ENCODE measurements around the gene RNF169. TPM values are rescaled to one million over a fixed set of nuclear protein-coding genes. Genes with fewer than 3 reads are reported as not detected.

RNF169 gene
- total and polyA plus RNA-seq, 2 of the 13 experiments (the other 11 are each of a cell fraction or from before 2014, with no cell fraction given) = 5.3 to 14.2 TPM

GRCh38 chr11:74877132-74877531, 128.5 kb downstream of the RNF169 start:
- Histone ChIP-seq H4K20me1 (ENCODE audit: insufficient read depth, low read length) (no peaks in the 10 kb centered on the region), H3K4me1 (ENCODE audit: insufficient read depth, low read length) (no peaks in the 10 kb centered on the region), H3K4me3 (replicated peaks in 1 of 3; ENCODE audit: insufficient read depth in 1 of 3, low read depth in 2 of 3, low read length in 3 of 3) (no peak overlapping the region), H3K9ac (ENCODE audit: insufficient read depth, low read depth, low read length) (no peak overlapping the region), H3K27ac (ENCODE audit: extremely low read length, insufficient read depth, low read length) (no peak overlapping the region), H3K79me2 (ENCODE audit: insufficient read depth, low read length) (no peaks in the 10 kb centered on the region), H3K27me3 (ENCODE audit: control insufficient read depth in 1 of 2, insufficient read depth in 2 of 2, low read length in 2 of 2) (no peaks in the 10 kb centered on the region), H3K9me3 (ENCODE audit: low read length) (peaks cover 8% of the 10 kb centered on the region), H3K4me2 (ENCODE audit: low read depth, low read length) (no peak overlapping the region), H3K36me3 (replicated peaks in 1 of 2; ENCODE audit: control insufficient read depth in 1 of 2, insufficient read depth in 2 of 2, low read length in 2 of 2) (peaks cover 2 to 3% of the 10 kb centered on the region in 2 experiments; a peak in 3 of 5 replicates), H2AFZ (ENCODE audit: low read length) (no peak overlapping the region)
- POLR2A ChIA-PET = no interaction called here
- TF ChIP-seq ZNF280B (CRISPR knock-in tag; IDR thresholded peaks at IDR 0.05; ENCODE audit: borderline replicate concordance) (no peak), KDM6A (CRISPR knock-in tag; IDR thresholded peaks at IDR 0.05; ENCODE audit: low read depth) (no peak), CHD4 (IDR thresholded peaks at IDR 0.05; ENCODE audit: borderline replicate concordance, low read length) (peak; percentile 57; the same call in 1 of the 2 replicates)
- TF ChIP-seq, protein P1, sequence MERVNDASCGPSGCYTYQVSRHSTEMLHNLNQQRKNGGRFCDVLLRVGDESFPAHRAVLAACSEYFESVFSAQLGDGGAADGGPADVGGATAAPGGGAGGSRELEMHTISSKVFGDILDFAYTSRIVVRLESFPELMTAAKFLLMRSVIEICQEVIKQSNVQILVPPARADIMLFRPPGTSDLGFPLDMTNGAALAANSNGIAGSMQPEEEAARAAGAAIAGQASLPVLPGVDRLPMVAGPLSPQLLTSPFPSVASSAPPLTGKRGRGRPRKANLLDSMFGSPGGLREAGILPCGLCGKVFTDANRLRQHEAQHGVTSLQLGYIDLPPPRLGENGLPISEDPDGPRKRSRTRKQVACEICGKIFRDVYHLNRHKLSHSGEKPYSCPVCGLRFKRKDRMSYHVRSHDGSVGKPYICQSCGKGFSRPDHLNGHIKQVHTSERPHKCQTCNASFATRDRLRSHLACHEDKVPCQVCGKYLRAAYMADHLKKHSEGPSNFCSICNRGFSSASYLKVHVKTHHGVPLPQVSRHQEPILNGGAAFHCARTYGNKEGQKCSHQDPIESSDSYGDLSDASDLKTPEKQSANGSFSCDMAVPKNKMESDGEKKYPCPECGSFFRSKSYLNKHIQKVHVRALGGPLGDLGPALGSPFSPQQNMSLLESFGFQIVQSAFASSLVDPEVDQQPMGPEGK (CRISPR knock-in tag; IDR thresholded peaks at IDR 0.05) = no peak
- TF ChIP-seq, protein P2, sequence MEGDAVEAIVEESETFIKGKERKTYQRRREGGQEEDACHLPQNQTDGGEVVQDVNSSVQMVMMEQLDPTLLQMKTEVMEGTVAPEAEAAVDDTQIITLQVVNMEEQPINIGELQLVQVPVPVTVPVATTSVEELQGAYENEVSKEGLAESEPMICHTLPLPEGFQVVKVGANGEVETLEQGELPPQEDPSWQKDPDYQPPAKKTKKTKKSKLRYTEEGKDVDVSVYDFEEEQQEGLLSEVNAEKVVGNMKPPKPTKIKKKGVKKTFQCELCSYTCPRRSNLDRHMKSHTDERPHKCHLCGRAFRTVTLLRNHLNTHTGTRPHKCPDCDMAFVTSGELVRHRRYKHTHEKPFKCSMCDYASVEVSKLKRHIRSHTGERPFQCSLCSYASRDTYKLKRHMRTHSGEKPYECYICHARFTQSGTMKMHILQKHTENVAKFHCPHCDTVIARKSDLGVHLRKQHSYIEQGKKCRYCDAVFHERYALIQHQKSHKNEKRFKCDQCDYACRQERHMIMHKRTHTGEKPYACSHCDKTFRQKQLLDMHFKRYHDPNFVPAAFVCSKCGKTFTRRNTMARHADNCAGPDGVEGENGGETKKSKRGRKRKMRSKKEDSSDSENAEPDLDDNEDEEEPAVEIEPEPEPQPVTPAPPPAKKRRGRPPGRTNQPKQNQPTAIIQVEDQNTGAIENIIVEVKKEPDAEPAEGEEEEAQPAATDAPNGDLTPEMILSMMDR (CRISPR knock-in tag; IDR thresholded peaks at IDR 0.05) = peak; percentile 30
- WGBS (ENCODE audit: low lambda C conversion rate) = 89% methylated on average over 1 of the region's 1 CpG
- intact Hi-C loops (cut with micrococcal nuclease; ENCODE audit: unreplicated experiment) = loop anchor here (10.0 kb wide), 1 partner anchor 132 kb away; the partner anchor contains the start of gene RNF169
- DNase-seq (ENCODE audit: low spot score) (no peak), FAIRE-seq (no peak), ATAC-seq (no peak)
- in situ Hi-C loops (cut with HindIII; ENCODE audit: extremely low pct_ligation_motif_present, low pct_unique_long_range_greater_than_20kb) = loop anchor here (10.0 kb wide), 1 partner anchor 262 kb away; no protein-coding TSS in a partner anchor
- CTCF ChIA-PET (ENCODE audit: low intra/inter-chr PET ratio, low total read pairs) = no interaction called here
- BruUV-seq (replicated peaks) = no TSS peak

Small RNAs within 50 kb of the gene (microRNA-seq; reads per million reads assigned to microRNA genes)
- gene MIR4696 = not detected

Small RNAs within 50 kb of the gene (small RNA-seq; reads per million reads assigned to genes)
- 0 reads per million in 3 experiments for gene MIR4696 (ENCODE audit: insufficient read depth in 2 of 3, insufficient read length in 3 of 3, low read depth in 2 of 3, low replicate concordance in 1 of 3)
- gene RN7SL239P (ENCODE audit: insufficient read depth in 2 of 3, insufficient read length in 3 of 3, low read depth in 2 of 3, low replicate concordance in 1 of 3) = 0 reads per million in 3 experiments

Other genes starting within 250 kb of the RNF169 start
- 18.9 and 23.7 TPM in 2 replicates for gene POLD3, start 156.3 kb upstream of the RNF169 start, total RNA-seq (2016; rRNA removed; fragmentation: Illumina TruSeq; extraction: Trizol)
- gene POLD3, start 156.3 kb upstream of the RNF169 start, polyA plus RNA-seq (2011; rRNA removed) = 5.1 and 6.3 TPM in 2 replicates
- not detected in 2 replicates for gene CHRDL2, start 17.4 kb upstream of the RNF169 start, total RNA-seq (2016; rRNA removed; fragmentation: Illumina TruSeq; extraction: Trizol)
- 0.04 TPM in 1 of 2 replicates, not detected in the other for gene CHRDL2, start 17.4 kb upstream of the RNF169 start, polyA plus RNA-seq (2011; rRNA removed)
- 9.9 and 10.5 TPM in 2 replicates for gene XRRA1, start 200.2 kb downstream of the RNF169 start, total RNA-seq (2016; rRNA removed; fragmentation: Illumina TruSeq; extraction: Trizol)
- gene XRRA1, start 200.2 kb downstream of the RNF169 start, polyA plus RNA-seq (2011; rRNA removed) = 7.6 and 8.4 TPM in 2 replicates
- 83.4 and 87.3 TPM in 2 replicates for gene SPCS2, start 200.4 kb downstream of the RNF169 start, total RNA-seq (2016; rRNA removed; fragmentation: Illumina TruSeq; extraction: Trizol)
- 134 and 142 TPM in 2 replicates for gene SPCS2, start 200.4 kb downstream of the RNF169 start, polyA plus RNA-seq (2011; rRNA removed)
- gene NEU3, start 240.1 kb downstream of the RNF169 start, total RNA-seq (2016; rRNA removed; fragmentation: Illumina TruSeq; extraction: Trizol) = 14.5 and 15.3 TPM in 2 replicates
- gene NEU3, start 240.1 kb downstream of the RNF169 start, polyA plus RNA-seq (2011; rRNA removed) = 6.3 and 8.4 TPM in 2 replicates

All from HepG2 (cell line).